HepG2 (cell line): ENCODE measurements around the gene ADAMTS13. TPM values are rescaled to one million over a fixed set of nuclear protein-coding genes. Genes with fewer than 3 reads are reported as not detected.

Experiments used
- BCL6 ChIP-seq: IDR thresholded peaks from 2 replicates; pipeline ENCODE4 v1.6.1; 2016; ENCODE audit warnings: missing genetic modification reagents, missing compliant biosample characterization
- E2F2 ChIP-seq: sonication (generic); formaldehyde crosslinking; IDR thresholded peaks from 2 replicates; pipeline ENCODE4 v1.4.0; 2020; ENCODE audit warnings: missing genetic modification reagents, borderline replicate concordance
- FOXA1 ChIP-seq, 2 experiments: fragments of 450-650 bp in 1 of 2; sonication (generic) in 1 of 2; formaldehyde crosslinking in 1 of 2; IDR thresholded peaks; 2 replicates each; pipeline versions ENCODE4 v1.4.0 to v1.6.1; 2016 to 2020; ENCODE audit warnings: missing genetic modification reagents in 1 of 2
- FOXA3 ChIP-seq: IDR thresholded peaks from 2 replicates; pipeline ENCODE4 v1.6.1; 2016; ENCODE audit warnings: missing genetic modification reagents, missing compliant biosample characterization
- KLF16 ChIP-seq, 2 experiments: sonication (generic) in 1 of 2; formaldehyde crosslinking in 1 of 2; IDR thresholded peaks; 2 replicates each; pipeline versions ENCODE4 v1.6.1 to v1.8.0; 2016 to 2023; ENCODE audit warnings: missing genetic modification reagents in 2 of 2, missing compliant biosample characterization in 1 of 2
- PRDM10 ChIP-seq: sonication (generic); formaldehyde crosslinking; IDR thresholded peaks from 2 replicates; pipeline ENCODE4 v1.4.0; 2020; ENCODE audit warnings: low read depth, missing genetic modification reagents
- RERE ChIP-seq: IDR thresholded peaks from 2 replicates; pipeline ENCODE4 v1.6.1; 2016; ENCODE audit warnings: low read depth, missing genetic modification reagents, missing compliant biosample characterization
- SAP130 ChIP-seq: IDR thresholded peaks from 2 replicates; pipeline ENCODE4 v1.6.1; 2016; ENCODE audit warnings: low read depth
- STAG1 ChIP-seq: sonication (generic); formaldehyde crosslinking; IDR thresholded peaks from 2 replicates; pipeline ENCODE4 v1.4.0; 2020; ENCODE audit warnings: missing genetic modification reagents
- TEAD2 ChIP-seq: sonication (generic); formaldehyde crosslinking; IDR thresholded peaks from 2 replicates; pipeline ENCODE4 v1.9.0; 2021; ENCODE audit warnings: missing genetic modification reagents
- ZBTB8A ChIP-seq: sonication (generic); formaldehyde crosslinking; IDR thresholded peaks from 2 replicates; pipeline ENCODE4 v1.4.0; 2020; ENCODE audit warnings: mild to moderate bottlenecking, low read depth, missing genetic modification reagents, borderline replicate concordance
- ZNF235 ChIP-seq: sonication (generic); formaldehyde crosslinking; IDR thresholded peaks from 2 replicates; pipeline ENCODE4 v1.8.1; 2023; ENCODE audit warnings: mild to moderate bottlenecking, missing genetic modification reagents, borderline replicate concordance
- ZNF317 ChIP-seq: sonication (generic); formaldehyde crosslinking; IDR thresholded peaks from 2 replicates; pipeline ENCODE4 v1.5.0; 2020; ENCODE audit warnings: mild to moderate bottlenecking, missing genetic modification reagents
- ZNF687 ChIP-seq: sonication (generic); formaldehyde crosslinking; IDR thresholded peaks from 2 replicates; pipeline ENCODE4 v1.5.1; 2020; ENCODE audit warnings: mild to moderate bottlenecking, missing genetic modification reagents, moderate library complexity
- polyA plus RNA-seq, 8 experiments: library from polyadenylated mRNA; depleted of rRNA in 3 of 8; stranded (reverse) in 7 of 8; unstranded in 1 of 8; fragments of >200 nt; fragmentation: Illumina TruSeq in 4 of 8; extraction: Trizol in 4 of 8; gene quantifications; 2 replicates each; pipeline versions ENCODE4 v1.2.1 to v1.2.3, GENCODE V29; 2011 to 2016; ENCODE audit warnings: low read depth in 4 of 8, missing spikeins in 1 of 8, mixed read lengths in 1 of 8; ENCODE audit not compliant: insufficient read depth in 1 of 8
- total RNA-seq, 5 experiments: library from RNA; depleted of rRNA; stranded (reverse); fragments of >200 nt; fragmentation: Illumina TruSeq; extraction: Trizol; gene quantifications; 2 replicates each; pipeline ENCODE4 v1.2.3, GENCODE V29; 2016; ENCODE audit warnings: low read depth in 1 of 5

The ADAMTS13 gene
- total and polyA plus RNA-seq, 2 of the 13 experiments (the other 11 are each of a cell fraction or from before 2014, with no cell fraction given) = 0.91 to 4.5 TPM

- TF ChIP-seq RERE (CRISPR knock-in tag) (no peak), STAG1 (CRISPR knock-in tag) (no peak), KLF16 (CRISPR knock-in tag; IDR thresholded peaks at IDR 0.05) (no peak), E2F2 (CRISPR knock-in tag) (no peak), SAP130 (peak; percentile 31; the same call in 1 of the 2 replicates), ZNF235 (CRISPR knock-in tag) (no peak), ZNF317 (CRISPR knock-in tag) (no peak), TEAD2 (CRISPR knock-in tag) (no peak), FOXA3 (CRISPR knock-in tag) (peak; percentile 53), FOXA1 (IDR thresholded peaks at IDR 0.05) (no peak), FOXA1 (CRISPR knock-in tag; IDR thresholded peaks at IDR 0.05) (peak; percentile 69), ZBTB8A (CRISPR knock-in tag) (no peak), BCL6 (CRISPR knock-in tag) (no peak), ZNF687 (CRISPR knock-in tag) (peak; percentile 80), PRDM10 (peak; percentile 95)
These were observed 34.5 kb upstream of the ADAMTS13 start (continued) for GRCh38 chr9:133387680-133388079.
